NCI-H1694 (cell line): ENCODE data around the gene ZNF670.
"Not testable (repeated sequence)": the region's sequence is repeated elsewhere in the genome, so short reads cannot be mapped to it uniquely, and the experiment has no call there.

Experiments
- DNase-seq: peaks from one replicate; lab custom pipeline; 2025; lab: John Stamatoyannopoulos, UW

The ZNF670 gene

GRCh38 chr1:247037511-247038320, 40.9 kb downstream of the ZNF670 start:
- no peak for DNase-seq

DNA sequence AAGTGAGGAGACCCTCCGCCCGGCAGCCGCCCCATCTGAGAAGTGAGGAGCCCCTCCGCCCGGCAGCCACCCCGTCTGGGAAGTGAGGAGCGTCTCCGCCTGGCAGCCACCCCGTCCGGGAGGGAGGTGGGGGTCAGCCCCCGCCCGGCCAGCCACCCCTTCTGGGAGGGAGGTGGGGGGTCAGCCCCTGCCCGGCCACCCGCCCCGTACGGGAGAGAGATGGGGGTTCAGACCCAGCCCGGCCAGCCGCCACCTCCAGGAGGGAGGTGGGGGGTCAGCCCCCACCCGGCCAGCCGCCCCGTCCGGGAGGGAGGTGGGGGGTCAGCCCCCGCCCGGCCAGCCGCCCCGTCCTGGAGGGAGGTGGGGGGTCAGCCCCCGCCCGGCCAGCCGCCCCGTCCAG, 46.3 kb downstream of the ZNF670 start:
- DNase-seq = not testable (repeated sequence)
